NCI-H2081 treated with DMSO at 0.1 percent for 48 hours (cell line): ENCODE data around the gene WDPCP.
"Not testable (repeated sequence)": the region's sequence is repeated elsewhere in the genome, so short reads cannot be mapped to it uniquely, and the experiment has no call there.

Experiments
- DNase-seq: peaks from one replicate; lab custom pipeline; 2025; lab: John Stamatoyannopoulos, UW

WDPCP gene

DNA sequence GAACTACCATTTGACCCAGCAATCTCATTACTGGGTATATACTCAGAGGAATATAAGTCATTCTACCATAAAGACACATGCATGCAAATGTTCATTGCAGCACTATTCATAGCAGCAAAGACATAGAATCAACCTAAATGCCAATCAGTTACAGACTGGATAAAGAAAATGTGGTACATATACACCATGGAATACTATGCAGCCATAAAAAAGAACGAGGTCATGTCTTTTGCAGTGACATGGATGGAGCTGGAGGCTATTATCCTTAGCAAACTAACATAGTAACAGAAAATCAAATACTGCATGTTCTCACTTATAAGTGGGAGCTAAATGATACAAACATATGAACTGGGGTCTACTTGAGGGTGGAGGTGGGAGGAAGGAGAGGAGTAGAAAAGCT, 230.6 kb downstream of the WDPCP start:
- DNase-seq = not testable (repeated sequence)

DNA sequence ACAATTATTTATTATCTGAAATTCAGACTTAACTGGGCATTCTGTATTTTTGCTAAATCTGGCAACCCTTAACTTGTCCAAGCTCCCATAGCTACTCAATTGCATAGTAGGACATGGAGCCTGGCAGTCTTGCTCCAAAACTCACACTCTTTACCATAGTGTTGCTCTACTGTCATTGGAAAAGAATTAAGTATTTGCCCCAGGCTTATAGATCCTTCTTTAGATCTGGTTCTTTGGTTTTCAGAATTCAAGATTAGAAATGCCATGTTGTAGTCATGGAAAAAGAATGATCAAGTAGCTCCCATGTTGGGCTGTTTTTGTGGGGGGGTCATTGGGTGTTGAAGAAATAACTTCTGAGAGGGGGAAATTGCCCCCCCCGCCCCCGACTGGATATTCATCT, 240.9 kb downstream of the WDPCP start:
- no peak for DNase-seq

DNA sequence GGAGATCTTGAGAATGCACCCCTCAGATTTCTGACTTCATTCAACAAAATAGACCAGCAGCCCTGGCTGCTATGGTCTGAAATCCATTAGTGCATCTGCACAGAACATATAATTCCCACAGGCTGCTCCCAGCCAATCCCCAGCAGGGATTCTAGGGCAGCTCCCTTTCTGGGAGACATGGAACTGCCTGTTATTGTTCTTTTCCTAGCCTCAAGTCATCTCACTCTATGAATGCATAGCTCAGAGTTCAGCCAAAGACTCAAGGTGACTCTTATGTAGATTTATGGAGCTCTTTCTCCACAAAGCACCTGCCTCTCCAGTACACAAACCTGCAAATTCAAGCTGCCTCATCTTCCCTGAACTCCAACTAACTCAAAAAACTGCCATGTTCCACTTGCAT, 241.9 kb downstream of the WDPCP start:
- no peak for DNase-seq

DNA sequence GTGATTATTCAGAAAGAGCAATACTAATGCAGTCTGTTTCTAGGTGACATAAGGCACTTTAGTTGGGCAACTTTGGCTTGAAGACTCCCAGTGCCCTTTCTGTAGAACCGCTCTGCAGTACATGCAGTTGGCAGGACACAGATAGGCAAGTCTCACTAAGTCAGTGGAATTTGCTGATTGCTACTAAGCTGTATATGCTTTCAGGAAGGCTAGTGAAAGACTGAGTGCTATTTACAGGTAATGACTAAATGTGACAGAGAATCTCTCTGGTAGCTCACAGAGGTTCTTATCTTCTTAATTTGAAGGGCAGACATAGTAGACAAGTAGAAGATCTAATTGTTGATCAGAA, 243.0 kb downstream of the WDPCP start:
- no peak for DNase-seq

DNA sequence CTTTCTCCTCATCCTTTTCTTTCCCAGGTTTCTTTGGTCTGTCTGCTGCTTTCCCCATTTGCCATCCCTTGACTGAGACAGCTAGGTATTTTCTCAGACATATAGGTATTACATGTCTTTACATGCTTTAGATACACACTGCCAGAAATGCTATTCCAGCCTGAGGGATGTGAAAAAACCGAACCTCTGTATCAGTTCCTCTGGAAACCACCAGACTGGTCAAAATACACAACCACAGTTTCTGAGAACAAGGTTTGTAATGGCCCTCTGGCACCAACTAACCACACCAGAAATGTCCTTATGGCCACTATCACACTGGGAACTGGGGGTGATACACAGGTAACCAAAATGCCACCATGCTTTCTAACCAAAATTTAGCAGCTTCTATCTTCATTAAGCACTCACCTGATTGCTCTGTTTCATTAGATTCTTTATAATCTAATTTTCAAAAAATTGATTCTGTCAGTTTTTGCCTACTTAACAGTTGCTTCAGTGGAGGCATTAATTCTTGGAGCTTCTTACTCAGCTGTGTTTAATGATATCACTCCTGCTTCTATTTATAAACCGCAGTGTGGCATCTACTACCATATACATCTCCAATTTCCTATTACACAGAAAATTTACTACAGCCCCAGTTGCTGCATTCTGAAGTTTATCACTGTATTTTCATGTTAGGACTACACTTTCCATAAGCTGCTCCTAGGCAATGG, 243.5 kb downstream of the WDPCP start:
- DNase-seq = no peak

DNA sequence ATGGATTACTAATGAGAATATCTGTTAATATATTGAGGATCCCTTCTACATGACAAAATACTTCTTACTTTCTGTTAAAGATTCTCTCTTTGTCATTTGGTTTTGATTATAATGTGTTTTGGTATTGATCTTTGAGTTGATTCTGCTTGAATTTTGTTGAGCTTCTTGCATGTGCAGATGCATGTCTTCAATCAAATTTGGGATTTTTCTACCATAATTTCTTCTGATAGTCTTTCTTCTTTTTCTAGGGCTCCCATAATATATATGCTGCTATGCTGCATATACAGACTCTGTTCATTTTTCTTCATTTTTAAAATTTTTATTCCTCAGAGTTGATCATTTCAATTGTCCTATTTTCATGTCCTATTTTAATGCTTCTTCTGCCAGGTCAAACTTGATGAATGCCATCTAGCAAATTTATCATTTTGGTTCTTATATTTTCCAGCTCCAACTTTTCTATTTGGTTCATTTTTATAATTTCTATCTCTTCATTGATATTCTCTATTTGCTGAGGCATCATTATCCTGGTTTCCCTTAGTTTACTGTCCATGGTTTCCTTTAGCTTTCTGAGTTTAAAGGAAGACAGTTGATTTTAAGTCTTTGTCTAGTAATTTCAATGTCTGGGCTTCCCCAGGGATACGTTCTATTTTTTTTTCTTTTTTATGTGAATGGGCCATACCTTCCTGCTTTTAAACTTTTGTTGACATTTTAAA, 244.7 kb downstream of the WDPCP start:
- DNase-seq = no peak

DNA sequence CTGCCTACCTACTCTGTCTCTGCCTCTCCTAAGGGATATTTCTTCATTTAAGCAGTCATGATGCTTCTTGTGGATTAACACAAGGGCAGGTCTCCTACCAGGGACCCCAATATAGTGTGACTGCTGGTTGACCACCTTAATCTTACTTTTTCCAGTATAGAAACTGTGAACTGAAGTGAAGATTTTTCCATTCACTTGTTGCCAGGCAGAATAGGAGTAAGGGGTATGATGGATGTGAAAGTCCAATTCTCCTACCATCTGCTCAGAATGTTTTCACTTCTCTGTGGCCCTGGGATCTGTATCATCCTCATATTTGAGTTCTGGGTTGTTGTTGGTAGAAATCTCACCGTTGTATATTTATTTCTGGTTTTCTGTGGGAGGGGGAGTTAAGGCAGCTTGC, 247.8 kb downstream of the WDPCP start:
- DNase-seq = no peak

DNA sequence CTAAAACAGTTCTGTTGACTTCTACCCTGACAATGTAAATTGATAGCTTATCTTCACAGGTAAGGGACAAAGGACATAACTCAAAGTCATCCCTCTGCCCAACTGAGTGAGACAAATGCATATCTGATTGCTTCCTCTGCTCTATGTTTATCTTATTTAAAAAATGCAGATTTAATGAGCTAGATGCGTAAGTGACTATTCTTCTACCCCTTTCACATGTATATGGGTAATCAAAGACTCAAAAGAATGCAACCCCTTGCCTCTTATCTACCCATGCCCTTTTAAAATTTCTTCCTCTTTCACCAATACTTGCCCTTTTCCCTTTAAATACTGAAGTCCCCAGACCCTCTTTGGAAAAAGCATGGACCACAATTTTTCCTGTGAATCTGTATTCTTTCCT, 253.4 kb downstream of the WDPCP start:
- DNase-seq = no peak

DNA sequence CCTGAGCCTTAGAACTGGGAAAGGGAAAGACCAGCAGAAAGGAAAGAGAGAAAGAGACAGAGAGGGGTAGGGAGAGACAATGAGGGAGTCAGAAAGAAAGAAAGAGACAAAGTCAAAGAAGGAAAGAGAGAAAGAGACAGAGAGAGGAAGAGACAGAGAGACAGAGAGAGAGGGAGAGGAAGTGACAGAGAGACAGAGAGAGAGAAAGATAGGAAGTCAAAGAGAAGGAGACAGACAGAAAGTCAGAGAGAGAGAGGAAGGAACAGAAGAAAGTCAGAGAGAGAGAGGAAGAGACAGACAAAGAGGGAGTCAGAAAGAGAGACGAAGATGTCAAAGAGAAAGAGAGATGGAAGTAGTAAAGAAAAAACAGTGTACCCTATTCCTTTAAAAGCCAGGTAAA, 261.8 kb downstream of the WDPCP start:
- DNase-seq = no peak

DNA sequence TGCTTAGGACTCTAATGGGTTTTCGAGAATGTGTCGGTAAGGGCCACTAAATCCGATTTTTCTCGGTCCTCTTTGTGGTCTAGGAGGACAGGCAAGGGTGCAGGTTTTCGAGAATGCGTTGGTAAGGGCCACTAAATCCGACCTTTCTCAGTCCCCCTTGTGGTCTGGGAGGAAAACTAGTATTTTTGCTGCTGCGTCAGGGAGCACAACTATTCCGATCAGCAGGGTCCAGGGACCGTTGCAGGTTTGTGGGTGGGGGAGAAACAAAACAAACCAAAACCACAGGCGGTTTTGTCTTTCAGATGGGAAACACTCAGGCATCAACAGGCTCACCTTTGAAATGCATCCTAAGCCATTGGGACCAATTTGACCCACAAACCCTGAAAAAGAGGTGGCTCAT, 264.6 kb downstream of the WDPCP start:
- DNase-seq = not testable (repeated sequence)

DNA sequence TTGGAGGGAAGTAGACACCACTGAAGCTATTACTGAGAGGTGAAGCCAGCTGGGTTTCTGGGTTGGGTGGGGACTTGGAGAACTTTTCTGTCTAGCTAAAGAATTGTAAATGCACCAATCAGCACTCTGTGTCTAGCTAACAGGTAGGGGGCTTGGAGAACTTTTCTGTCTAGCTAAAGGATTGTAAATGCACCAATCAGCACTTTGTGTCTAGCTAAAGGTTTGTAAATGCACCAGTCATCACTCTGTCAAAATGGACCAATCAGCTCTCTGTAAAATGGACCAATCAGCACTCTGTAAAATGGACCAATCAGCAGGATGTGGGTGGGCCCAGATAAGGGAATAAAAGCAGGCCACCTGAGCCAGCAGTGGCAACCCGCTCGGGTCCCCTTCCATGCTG, 266.3 kb downstream of the WDPCP start:
- DNase-seq = not testable (repeated sequence)

DNA sequence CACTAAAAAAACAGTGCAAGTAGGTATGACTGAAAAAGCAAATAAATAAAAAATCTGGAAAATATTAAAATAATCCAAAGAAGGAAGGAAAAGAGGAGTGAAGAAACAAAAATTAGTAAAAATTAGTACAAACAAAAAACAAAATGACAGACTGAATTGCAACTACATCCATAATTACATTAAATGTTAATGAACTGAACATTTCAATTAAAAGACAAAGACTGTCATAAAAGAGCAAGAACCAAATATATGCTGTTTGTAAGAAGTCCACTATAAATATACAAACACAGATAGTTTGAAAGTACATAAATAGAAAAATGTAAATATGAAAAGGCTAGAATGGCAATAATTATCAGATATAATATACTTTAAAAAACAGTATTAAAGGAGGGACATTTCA, 267.6 kb downstream of the WDPCP start:
- DNase-seq = no peak

DNA sequence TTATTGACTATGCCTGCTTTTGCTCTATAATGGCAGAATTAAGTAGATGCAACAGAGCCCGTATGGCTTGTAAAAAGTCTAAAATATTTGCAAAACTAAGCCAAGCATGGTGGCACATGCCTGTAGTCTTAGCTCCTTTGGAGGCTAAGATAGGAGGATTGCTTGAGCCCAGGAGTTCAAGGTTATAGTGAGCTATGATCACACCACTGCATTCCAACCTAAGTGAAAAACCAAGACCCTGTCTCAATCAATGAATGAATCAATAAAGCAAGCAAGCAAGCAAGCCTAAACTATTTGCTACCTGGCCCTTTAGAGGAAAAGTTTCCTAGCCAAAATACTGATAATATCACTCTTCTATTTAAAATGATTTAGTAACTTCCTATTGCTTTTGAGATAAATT, 277.7 kb downstream of the WDPCP start:
- no peak for DNase-seq

DNA sequence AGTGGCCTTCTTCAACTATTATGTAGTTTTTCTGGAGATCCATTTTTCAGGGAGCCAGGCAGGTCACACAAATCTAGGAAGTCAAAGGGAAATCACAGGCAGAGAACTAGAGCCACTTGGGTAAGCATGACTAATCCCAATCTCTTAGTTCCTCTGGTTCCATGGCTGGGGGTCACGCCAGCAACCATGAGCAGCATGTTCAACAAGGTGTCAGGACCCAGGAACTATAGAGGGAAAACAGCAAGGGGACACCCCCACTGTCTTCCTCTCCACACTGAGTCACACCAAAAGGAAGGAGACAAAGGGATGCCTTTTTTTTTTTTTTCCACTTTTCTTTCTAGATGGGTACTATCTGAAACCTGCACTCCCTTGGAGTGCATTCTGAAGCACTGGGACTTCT, 286.8 kb downstream of the WDPCP start:
- DNase-seq = no peak

DNA sequence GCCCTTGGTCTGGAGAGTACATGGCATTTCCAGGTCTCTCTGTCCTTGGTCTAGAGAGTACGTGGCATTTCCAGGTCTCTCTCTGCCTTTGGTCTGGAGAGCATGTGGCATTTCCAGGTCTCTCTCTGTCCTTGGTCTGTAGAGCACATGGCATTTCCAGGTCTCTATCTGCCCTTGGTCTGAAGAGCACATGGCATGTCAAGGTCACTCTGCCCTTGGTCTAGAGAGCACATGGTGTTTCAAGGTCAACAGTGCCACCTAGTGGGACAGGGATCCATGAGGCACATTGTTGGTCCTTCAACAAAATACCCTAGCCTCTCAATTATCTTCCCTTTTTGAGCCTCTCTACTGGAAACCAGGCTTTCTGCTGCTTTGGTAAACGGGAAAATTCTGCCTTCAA, 287.4 kb downstream of the WDPCP start:
- DNase-seq = no peak

DNA sequence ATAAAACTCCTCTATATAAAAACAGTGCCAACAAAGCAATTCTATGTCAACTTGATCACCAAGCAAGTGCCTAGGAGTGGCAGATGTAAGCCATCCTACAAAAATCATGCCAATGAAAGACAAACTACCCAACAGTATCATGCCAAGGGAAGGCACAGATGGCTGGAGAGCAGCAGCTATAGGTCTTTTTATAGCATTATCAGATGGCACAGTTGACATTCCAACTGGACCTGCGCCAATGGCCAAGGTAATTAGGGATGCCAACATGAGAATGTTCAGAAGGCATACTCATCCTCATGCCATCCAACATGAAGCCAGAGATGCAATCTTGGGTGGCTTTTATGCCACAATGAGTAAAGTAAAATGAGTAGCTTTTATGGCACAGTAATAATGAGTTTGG, 300.3 kb downstream of the WDPCP start:
- no peak for DNase-seq

DNA sequence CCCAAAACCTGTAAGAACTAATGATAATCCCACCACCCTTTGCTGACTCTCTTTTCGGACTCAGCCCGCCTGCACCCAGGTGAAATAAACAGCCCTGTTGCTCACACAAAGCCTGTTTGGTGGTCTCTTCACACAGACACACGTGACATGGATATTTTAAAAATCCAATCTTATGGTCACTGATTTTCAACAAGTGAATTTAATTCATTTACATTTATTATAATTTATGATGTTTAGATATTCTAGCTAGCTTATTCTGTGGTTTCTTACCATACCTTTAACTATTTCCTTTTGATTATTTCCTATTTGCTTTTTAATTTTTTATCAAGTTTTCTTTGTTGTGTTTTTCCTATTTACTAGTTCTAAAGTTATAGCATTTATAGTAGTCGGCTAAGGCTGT, 301.8 kb downstream of the WDPCP start:
- not testable (repeated sequence) for DNase-seq

DNA sequence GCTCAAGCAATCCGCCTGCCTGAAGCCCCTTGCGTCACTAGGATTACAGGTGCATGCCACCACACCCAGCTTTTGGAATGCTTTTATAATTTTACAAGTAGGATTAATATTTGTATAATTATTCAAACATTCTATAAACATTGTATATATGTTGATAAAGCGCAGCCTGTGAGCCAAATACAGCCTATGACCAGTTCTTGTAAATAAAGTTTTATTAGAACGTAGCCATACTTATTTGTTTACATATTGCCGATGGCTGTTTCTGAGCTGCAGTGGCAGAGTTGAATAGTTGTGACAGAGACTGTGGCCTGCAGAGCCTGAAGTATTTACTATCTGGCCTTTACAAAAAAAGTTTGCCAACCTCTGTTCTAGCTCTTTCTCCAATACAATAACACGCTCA, 305.0 kb downstream of the WDPCP start:
- no peak for DNase-seq

DNA sequence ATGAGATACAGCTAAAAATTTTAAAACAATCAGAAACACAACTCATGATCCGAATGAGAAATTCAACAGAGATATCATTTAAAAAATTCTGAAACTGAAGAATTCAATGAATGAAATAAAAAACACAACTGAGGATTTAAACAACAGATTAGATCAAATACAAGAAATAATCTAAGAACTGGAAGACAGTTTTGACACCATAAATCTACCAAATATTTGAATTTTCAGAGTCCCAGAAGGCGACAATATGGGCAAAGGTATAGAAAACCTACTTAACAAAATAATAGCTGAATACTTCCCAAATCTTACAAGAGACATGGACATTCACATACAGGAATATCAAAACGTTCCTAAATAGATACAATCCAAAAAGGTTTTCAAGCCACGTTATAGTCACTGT, 315.7 kb downstream of the WDPCP start:
- DNase-seq = no peak

DNA sequence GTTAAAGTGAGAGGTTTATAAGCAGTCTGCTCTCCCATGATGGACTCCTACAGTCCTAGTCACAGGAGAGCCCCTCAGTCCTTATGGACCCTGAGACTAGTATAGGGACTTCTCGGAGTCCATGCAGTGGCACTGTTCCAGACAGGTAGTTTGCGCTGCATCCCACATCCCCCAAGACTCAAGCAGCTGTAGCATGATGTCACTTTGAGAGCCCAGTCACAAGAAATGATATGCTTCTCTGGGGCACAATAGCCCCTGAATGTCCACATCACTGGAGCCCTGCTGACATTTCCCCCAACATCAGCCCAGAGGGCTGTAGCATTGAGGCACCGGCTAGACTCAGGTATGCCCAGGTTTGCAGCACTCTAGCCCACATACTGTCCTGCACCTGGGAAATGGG, 317.6 kb downstream of the WDPCP start:
- DNase-seq = no peak

DNA sequence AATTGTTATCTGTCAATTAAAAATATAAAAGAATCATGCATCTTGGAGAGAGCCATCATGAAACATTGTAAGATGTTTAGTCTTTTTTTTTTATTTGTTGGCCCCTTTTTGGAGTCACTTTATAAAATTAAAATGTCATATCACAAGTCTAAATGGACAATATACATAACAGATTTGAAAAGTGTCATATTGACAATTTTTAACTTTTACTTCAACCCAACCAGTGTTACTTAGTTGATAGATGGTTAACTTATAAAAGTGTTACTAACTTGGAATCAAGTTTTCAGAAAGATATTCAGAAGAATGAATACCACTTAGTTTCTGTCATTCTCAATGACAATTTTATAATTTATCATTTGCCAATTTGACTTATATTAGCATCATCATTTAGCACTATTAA, 319.3 kb downstream of the WDPCP start:
- no peak for DNase-seq

DNA sequence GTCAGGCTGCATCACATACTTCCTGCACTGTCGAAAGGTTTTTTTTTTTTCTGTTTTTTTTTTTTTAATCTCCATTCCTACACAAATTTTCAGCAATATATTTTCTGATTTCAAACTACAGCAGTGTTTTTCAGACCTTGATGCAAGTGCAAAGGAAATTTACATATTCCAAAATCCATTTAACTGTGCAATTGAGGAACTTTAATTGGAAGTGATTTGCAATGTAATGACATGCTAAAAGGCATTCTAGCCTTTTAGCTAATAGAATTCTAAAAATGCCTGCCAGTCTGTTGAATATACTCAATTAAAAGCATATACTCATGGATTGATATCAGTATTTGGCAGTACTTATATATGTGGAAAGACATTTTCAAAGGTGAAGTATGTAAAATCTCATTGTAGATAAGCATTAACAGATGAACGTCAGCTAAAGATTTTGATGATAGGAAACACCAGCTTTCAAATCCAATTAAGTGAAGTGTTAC, 327.1 kb downstream of the WDPCP start:
- no peak for DNase-seq

DNA sequence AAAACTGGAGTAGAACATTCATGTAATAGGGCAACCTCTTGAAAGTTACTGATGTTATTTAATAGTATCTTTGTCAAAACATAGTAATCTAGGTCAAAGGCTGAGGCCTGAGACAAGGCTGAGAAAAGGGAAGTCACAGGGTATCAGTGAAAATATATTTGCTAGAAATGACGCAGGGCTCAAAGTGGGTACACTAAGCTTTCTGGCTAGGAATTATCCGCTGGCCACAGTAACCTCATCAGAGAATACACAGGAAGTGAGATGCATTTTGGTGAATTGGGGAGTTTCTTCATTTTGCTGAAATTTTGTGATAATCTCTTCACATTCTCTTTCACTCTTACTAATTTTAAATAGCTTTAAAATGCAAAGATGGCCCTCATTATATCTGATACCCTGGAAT, 330.8 kb downstream of the WDPCP start:
- DNase-seq = no peak

DNA sequence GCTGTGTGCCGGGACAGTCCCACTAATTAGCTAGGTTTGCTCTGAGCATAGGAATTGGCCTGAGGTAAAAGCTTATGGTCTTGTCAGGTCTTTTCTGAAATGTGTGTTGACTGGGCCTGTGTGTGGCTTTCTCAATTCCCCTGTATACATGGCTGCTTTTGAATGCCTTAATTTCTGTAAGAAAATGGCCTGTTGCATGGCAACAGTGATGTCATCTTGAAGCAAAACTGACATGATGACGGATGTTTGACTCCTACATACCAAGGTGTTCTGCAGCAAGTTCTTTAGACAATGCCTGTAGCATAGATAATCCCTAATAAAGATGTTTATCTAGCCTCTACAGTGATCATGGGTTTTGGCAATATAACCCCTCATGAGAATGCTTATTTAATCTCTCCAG, 339.1 kb downstream of the WDPCP start:
- DNase-seq = no peak
